Mucosa of descending colon (tissue), 3 donors: ENCODE results near the gene NBDY. TPM values are rescaled to one million over a fixed set of nuclear protein-coding genes. Genes with fewer than 3 reads are reported as not detected.

Experiments
- ATAC-seq: fragments of 200-7000 bp; cut with Tn5 transposase; one replicate; pipeline ENCODE4 v1.9.1; 2020; ENCODE audit warnings: mild to moderate bottlenecking, moderate library complexity
- DNase-seq, 3 donors: peaks; one replicate each; pipeline ENCODE4 v3.0.0-alpha.2; 2020
- H3K36me3 ChIP-seq: fragments of 200-600 bp; one replicate; pipeline ENCODE4 v1.8.0; 2021; ENCODE audit warnings: low read depth, mild to moderate bottlenecking
- H3K4me1 ChIP-seq: fragments of 200-600 bp; one replicate; pipeline ENCODE4 v1.8.0; 2021; ENCODE audit warnings: low read depth, mild to moderate bottlenecking
- H3K4me3 ChIP-seq: fragments of 200-600 bp; one replicate; pipeline ENCODE4 v1.8.0; 2021; ENCODE audit warnings: mild to moderate bottlenecking
- H3K9me3 ChIP-seq: fragments of 200-600 bp; one replicate; pipeline ENCODE4 v1.8.0; 2021; ENCODE audit warnings: mild to moderate bottlenecking
- intact Hi-C, 2 donors: fragments of 100-400 bp; cut with DNase I in 1 of 2; cut with micrococcal nuclease in 1 of 2; formaldehyde crosslinking; loops; one replicate each; pipeline versions ENCODE4 v1.11.0 to v1.11.1; 2022; cut with DNase I, micrococcal nuclease
- total RNA-seq, 3 donors: library from RNA; stranded (reverse); fragmentation: NEBNext Ultra II Directional in 2 of 3; extraction: Animal tissue kit (Norgen Biotek cat#: 25700) in 2 of 3; gene quantifications; one replicate each; pipeline versions ENCODE4 v1.2.1 to v1.2.4, GENCODE V29; 2021 to 2023
- TF ChIP-seq, protein P1 (sequence below): fragments of 200-600 bp; IDR thresholded peaks from one replicate; pipeline ENCODE4 v1.8.0; 2022; ENCODE audit warnings: antibody characterized with exemption, mild to moderate bottlenecking
- donor health status: DM: no; HTN: no; CAD: no; lungs with moderate emphysema.
- donor health status: DM: no; HTN: no; CAD: no.
- donor health status: DM: no; HTN: yes; CAD: no.

The NBDY gene
- total RNA-seq, 3 donors from 2014 or later = 14.9 to 22.2 (median 20.0) TPM

DNA sequence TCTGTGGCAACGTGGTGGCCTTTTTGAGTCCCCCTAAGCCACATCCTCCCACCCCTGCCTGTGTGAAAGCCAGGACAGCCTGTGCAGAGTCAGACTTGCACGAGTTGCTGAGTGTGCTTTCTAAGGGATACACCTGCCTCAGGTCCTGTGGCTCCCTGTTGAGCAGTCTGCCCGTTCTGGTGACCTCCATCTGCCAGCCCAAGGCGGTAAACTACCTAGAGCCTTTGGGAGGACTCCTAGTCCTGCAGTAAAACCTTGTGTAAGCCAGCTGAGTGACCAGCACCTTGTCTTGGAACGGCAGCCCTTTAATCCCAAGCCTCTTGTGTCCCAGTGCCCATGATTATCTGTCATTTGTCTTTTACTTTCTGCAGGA is 69.3 kb downstream of the NBDY start:
- no peaks in the 10 kb centered on the region for H3K36me3 ChIP-seq
- ATAC-seq = no peak
- H3K4me3 ChIP-seq = no peak overlapping the region
- H3K4me1 ChIP-seq = no peaks in the 10 kb centered on the region
- DNase-seq = no peak
- TF ChIP-seq, protein P1, sequence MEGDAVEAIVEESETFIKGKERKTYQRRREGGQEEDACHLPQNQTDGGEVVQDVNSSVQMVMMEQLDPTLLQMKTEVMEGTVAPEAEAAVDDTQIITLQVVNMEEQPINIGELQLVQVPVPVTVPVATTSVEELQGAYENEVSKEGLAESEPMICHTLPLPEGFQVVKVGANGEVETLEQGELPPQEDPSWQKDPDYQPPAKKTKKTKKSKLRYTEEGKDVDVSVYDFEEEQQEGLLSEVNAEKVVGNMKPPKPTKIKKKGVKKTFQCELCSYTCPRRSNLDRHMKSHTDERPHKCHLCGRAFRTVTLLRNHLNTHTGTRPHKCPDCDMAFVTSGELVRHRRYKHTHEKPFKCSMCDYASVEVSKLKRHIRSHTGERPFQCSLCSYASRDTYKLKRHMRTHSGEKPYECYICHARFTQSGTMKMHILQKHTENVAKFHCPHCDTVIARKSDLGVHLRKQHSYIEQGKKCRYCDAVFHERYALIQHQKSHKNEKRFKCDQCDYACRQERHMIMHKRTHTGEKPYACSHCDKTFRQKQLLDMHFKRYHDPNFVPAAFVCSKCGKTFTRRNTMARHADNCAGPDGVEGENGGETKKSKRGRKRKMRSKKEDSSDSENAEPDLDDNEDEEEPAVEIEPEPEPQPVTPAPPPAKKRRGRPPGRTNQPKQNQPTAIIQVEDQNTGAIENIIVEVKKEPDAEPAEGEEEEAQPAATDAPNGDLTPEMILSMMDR = no peak
- intact Hi-C loops = no loop called here
- H3K9me3 ChIP-seq = no peaks in the 10 kb centered on the region

DNA sequence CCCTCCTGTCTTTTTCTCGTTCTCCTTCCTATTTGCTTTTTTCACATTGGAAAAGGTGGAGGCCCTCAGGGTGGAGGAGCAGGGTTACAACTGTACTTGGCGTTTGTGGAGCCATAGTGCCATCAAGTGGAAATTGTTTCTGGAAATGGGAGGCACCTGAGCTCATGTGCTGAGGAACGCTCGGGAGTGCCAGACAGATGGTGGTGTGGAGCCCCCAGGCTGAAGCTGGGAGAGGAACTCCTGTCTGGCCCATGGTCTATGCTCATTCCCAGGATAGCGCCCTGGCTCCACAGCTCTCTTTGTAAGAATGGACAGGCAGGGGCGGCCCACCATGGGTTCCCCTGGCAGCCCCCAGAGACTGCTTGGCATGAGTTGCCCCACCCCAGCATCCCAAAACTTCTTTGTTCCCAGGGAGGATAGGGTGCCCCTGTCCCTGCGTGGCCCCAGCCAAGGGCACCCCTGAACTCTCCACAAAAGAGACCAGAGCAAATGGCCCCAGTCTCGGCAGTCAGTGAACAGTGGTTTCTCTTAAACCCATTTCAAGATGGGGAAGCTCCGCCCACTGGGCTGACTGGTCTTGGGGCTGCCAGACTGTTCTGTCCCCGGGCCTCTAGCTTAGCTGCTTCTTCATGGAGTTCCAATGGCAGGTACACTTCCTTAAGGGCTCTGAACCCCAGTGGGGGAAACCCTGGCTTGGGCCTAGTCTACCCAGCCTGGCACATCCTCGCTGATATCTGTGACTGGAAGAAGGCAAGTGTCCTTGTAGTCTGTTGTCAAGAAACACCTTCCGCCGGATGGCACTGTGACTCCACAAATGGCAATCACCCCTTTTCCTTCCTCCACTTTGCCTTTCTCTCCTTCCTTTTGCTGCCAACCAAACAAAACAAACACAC is 70.1 kb downstream of the NBDY start:
- Histone ChIP-seq H3K36me3 (no peaks in the 10 kb centered on the region), H3K4me1 (no peaks in the 10 kb centered on the region), H3K9me3 (no peaks in the 10 kb centered on the region), H3K4me3 (no peak overlapping the region)
- TF ChIP-seq, protein P1 = no peak
- ATAC-seq (no peak), DNase-seq (no peak)
- intact Hi-C loops = no loop called here

DNA sequence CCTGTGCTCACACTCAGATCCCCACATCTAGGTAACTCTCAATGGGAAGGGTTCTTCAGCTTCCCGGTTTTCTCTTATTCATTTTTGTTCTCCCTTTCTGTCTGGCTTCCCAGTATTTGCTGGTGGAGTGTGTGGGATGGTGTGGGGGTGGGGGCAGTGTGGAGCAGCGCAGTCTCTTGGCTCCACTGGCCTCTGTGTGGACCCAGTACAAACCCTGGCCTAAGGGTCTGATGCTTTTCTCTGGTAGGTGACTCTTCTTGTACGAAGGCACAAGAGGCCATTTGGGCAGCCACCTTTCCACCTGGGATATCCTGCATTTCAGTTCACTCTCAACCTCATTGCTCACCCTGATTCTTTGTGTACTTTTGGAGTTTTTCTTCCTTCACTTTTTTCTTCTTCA is 71.3 kb downstream of the NBDY start:
- ATAC-seq (no peak), DNase-seq (no peak)
- Histone ChIP-seq H3K4me3 (no peak overlapping the region), H3K4me1 (no peaks in the 10 kb centered on the region), H3K9me3 (no peaks in the 10 kb centered on the region), H3K36me3 (no peaks in the 10 kb centered on the region)
- intact Hi-C loops = no loop called here
- TF ChIP-seq, protein P1 = no peak

DNA sequence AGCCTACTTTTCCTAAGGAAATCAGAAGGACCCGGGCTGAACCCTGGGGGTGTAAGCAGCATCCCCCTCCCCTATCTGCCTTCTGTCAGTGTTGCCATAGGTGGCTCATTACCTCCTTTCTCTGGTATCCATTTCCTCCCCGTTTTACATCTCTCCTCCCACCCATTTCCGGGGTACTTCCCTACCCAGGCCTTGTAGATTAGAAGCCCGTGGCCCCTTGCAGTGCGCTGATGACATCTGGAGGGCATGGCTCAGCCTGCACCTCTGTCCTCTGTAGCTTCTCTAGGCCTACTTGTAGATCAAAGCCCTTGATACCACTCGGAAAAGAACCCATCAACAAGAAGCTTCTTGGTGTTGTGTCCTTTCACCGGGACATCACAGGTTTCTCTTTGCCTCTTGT is 71.8 kb downstream of the NBDY start:
- no peaks in the 10 kb centered on the region for H3K36me3 ChIP-seq

DNA sequence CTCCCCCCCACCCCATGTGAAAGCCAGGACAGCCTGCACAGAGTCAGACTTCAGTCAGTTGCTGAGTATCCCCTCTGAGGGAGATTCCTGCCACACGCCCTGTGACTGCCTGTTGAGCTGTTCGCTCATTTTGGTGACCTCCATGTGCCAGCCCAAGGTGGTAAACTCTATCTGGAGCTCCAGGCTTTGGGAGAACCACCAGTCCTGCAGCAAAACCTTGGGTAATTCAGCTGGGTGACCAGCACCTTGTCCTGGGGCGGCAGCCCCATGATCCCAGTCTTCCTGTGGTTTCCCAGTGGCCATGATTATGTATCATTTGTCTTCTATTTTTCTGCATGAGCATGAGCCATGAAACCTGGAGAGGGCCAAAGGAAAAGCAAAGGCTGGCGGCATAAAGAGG is 73.4 kb downstream of the NBDY start:
- intact Hi-C loops = no loop called here
- Histone ChIP-seq H3K4me1 (no peaks in the 10 kb centered on the region), H3K9me3 (no peaks in the 10 kb centered on the region), H3K4me3 (no peak overlapping the region), H3K36me3 (no peaks in the 10 kb centered on the region)
- TF ChIP-seq, protein P1 = no peak
- no peak for ATAC-seq
- DNase-seq = no peak

More for the DNA sequence above, 71.8 kb downstream of the NBDY start:
- no peaks in the 10 kb centered on the region for H3K9me3 ChIP-seq
- ATAC-seq (peak; percentile 39), DNase-seq (peak in 1 of 3 donors; percentile 2)
- no peaks in the 10 kb centered on the region for H3K4me1 ChIP-seq
- TF ChIP-seq, protein P1 = no peak
- intact Hi-C loops = no loop called here
- H3K4me3 ChIP-seq = no peak overlapping the region
